T-helper 1 cell treated with Interleukin-12 subunit alpha and Interleukin-12 subunit beta and Interleukin-4 antibody, amounts not matched to agents 30 μg/mL and 1 μg/mL, for 36 hours (primary cell): ENCODE data around the gene GBF1.

Experiments
- H3K27ac Mint-ChIP-seq: one replicate; pipeline ENCODE4 v1.8.0; 2021; ENCODE audit warnings: mild to moderate bottlenecking, mixed read lengths
- H3K27me3 Mint-ChIP-seq: one replicate; pipeline ENCODE4 v1.8.0; 2021; ENCODE audit warnings: low read depth, mixed read lengths
- H3K36me3 Mint-ChIP-seq: one replicate; pipeline ENCODE4 v1.8.0; 2021; ENCODE audit warnings: low read depth, mixed read lengths
- H3K4me1 Mint-ChIP-seq: one replicate; pipeline ENCODE4 v1.8.0; 2021; ENCODE audit warnings: low read depth, mixed read lengths
- H3K4me3 Mint-ChIP-seq: one replicate; pipeline ENCODE4 v1.8.0; 2021; ENCODE audit warnings: mild to moderate bottlenecking, moderate library complexity, mixed read lengths
- H3K9me3 Mint-ChIP-seq: one replicate; pipeline ENCODE4 v1.8.0; 2021; ENCODE audit warnings: mixed read lengths

Gene GBF1

DNA sequence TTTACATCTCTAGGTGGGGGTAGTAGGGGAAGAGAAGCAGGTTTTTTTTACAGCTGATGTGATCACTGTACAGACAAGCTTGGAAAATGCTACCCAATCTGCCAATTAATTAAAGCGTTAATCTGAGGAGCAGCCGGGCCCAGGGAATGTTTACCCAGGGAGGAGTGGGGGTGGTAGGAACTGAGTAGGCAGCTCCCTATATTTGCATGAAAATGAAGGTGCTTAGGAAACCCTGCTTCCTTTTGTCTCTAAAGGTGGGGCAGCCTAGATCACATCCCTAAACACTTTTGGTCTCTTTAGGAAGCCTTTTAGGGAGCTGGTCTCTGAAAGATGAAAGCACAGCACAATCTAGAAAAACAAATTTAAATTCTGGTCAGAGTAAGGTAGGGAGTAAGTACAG lies 97.1 kb downstream of the GBF1 start:
- Mint-ChIP-seq H3K36me3 (peaks cover 11% of the 10 kb centered on the region), H3K27ac (no peak overlapping the region), H3K4me1 (peaks cover 7% of the 10 kb centered on the region)

DNA sequence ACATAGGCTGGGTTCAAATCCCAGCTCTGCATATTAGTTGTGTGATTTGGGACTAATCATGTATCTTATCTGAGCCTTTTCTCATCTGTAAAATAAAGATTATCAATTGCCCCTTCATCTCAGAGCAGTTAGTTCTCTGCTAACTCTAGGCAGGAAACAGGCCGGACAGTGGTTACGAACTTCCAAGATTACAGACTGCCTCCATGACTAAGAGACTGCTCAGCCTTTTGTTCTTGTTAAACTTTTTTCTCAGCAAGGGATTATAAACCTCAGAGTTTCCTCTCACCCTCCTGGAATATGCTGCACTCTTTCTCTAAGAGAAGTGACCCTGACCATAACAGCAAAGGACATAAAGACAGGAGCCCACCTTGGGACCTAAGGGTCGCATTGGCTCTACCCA lies 97.6 kb downstream of the GBF1 start:
- no peaks in the 10 kb centered on the region for H3K27me3 Mint-ChIP-seq

More for the DNA sequence above, 97.1 kb downstream of the GBF1 start:
- Mint-ChIP-seq H3K4me3 (no peak overlapping the region), H3K27me3 (no peaks in the 10 kb centered on the region), H3K9me3 (no peaks in the 10 kb centered on the region)

DNA sequence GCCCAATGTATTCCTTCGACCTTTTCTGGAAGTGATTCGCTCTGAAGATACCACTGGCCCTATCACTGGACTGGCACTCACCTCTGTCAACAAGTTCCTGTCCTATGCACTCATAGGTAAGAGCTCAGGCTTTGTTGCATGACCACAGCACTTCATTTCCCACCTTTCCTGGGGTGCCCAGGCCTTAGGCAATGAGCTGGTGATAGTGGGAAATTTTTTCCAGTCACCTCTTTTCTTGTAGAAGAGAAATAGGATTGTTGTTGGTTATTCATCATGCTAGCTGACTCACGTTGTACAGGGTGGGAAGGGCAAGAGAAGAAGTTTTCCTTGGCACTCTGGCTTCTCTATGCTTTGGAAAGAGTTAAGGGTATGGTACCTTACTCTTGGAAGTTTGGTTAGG lies 98.7 kb downstream of the GBF1 start:
- Mint-ChIP-seq H3K9me3 (no peaks in the 10 kb centered on the region), H3K27me3 (no peaks in the 10 kb centered on the region), H3K4me3 (no peak overlapping the region), H3K36me3 (peaks cover 16% of the 10 kb centered on the region), H3K27ac (no peak overlapping the region), H3K4me1 (peaks cover 7% of the 10 kb centered on the region)

More for the DNA sequence above, 97.6 kb downstream of the GBF1 start:
- Mint-ChIP-seq H3K9me3 (no peaks in the 10 kb centered on the region), H3K27ac (no peak overlapping the region), H3K36me3 (peaks cover 11% of the 10 kb centered on the region), H3K4me3 (no peak overlapping the region), H3K4me1 (peaks cover 7% of the 10 kb centered on the region)

DNA sequence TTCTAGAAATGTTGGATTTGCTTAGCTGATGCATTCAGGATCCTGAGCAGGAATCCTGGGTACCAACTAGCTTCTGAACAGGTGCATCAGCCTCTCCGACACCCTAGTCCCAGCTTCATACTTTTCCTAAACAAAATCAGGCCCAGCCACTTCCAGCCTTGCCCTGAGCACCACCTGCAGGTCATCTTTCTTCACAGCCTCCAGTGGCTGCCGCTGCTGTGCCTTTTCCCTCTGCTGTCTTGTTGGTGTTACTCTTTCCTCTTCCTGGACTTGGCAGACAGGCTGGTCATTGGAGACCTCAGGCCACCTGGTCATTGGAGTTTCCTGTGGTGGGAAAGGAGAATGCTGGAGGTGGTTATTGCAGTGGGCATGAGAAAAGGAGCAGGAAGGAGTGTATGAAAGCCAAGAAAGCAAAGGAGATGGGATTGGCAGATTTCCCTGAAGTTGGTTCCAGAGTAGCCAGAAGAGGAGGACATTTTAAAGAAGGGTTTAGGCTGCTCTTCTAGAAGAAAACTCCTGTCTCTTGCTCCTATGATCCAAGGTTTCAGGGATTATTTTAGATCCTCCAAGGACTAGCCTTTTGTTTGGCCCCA lies 102.0 kb downstream of the GBF1 start:
- Mint-ChIP-seq H3K36me3 (peaks cover 23% of the 10 kb centered on the region), H3K4me3 (no peak overlapping the region), H3K27ac (no peak overlapping the region), H3K27me3 (no peaks in the 10 kb centered on the region), H3K9me3 (no peaks in the 10 kb centered on the region), H3K4me1 (peaks cover 3% of the 10 kb centered on the region)

DNA sequence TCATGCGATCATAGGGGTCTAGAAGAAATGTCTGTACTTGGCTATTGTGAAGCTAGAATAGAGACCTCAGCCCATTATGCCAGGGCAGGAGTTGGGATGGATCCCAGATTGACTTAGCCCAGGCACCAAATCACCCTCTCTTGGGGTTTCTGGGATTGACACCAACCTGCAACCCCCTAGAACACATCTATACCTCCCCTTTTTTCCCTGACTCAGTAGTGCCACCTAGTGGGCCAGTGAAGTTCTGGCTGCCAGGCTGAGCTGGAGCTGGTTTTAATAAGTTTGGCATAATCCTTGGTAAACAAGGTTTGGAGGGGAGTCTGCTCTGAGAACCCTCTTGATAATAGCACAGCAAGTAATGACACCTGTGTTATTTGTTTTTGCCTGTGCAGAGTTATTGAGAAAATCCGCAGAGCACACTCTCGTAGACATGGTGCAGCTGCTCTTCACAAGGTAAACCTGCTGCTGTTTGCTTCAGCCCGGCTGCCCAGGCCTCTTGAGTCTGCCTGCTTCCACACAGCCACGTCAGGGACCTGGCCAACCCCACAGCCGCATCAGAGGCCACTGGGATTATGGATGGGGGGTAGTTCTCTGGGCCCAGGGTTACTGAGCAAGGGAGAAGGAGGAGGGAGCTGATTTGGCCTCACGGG lies 106.9 kb downstream of the GBF1 start:
- peaks cover 26% of the 10 kb centered on the region for H3K36me3 Mint-ChIP-seq
- peaks cover 3% of the 10 kb centered on the region for H3K4me1 Mint-ChIP-seq
- H3K4me3 Mint-ChIP-seq: no peak overlapping the region
- no peak overlapping the region for H3K27ac Mint-ChIP-seq
- no peaks in the 10 kb centered on the region for H3K27me3 Mint-ChIP-seq
- no peaks in the 10 kb centered on the region for H3K9me3 Mint-ChIP-seq

DNA sequence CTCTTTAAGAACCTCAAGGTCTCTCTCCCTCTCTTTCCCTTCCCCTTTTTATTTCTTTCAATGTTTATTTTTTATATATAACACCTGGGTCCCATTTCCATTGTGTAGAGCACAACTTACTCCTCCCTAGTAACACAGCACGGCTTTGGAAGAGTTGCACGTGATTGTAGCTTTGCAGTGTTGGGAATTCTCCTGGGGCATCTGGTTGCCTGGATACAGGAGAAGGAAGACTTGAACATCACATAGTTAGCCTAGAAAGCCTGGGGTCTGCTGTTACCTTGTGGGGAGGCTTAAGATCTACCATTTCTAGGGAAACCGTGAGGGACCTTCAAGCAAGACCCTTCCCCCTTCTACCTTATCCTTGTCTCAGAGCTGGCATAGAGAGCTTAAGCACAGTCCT lies 109.1 kb downstream of the GBF1 start:
- peaks cover 11% of the 10 kb centered on the region for H3K4me1 Mint-ChIP-seq
- H3K36me3 Mint-ChIP-seq: peaks cover 30% of the 10 kb centered on the region
- H3K27me3 Mint-ChIP-seq: no peaks in the 10 kb centered on the region
- H3K4me3 Mint-ChIP-seq: no peak overlapping the region
- no peaks in the 10 kb centered on the region for H3K9me3 Mint-ChIP-seq
- no peak overlapping the region for H3K27ac Mint-ChIP-seq

DNA sequence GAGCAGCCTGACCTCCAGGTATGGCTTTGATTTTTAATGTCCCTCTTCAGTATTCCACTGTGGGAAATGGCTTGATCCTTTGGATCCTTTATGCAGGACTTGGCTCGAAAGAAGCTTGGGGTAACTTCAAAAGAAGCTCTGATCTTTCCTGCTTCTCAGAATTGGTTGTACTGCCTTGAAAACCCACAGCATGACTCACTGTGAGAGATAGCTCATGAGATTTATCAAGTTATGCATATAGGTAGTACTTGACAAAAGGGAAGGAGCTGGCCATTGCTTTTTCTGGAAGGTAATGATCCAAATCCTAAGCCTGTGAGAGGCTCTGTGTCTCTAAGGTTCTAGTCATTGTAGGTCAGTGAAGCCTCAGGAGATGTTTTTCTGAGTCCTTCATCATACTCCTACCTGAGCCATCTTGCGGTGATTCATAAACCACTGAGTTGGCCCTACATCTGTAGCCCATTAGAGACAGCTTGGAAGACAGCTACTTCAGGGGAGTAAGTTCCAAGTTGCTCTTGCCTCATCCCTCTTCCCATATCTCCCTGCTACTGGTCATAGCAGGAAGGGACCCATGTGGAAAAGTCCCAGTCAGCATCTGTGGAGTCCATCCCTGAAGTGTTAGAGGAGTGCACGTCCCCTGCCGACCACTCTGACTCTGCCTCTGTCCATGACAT lies 113.5 kb downstream of the GBF1 start:
- Mint-ChIP-seq H3K27me3 (no peaks in the 10 kb centered on the region), H3K27ac (no peak overlapping the region), H3K9me3 (no peaks in the 10 kb centered on the region), H3K4me3 (no peak overlapping the region), H3K36me3 (peaks cover 45% of the 10 kb centered on the region), H3K4me1 (peaks cover 14% of the 10 kb centered on the region)

DNA sequence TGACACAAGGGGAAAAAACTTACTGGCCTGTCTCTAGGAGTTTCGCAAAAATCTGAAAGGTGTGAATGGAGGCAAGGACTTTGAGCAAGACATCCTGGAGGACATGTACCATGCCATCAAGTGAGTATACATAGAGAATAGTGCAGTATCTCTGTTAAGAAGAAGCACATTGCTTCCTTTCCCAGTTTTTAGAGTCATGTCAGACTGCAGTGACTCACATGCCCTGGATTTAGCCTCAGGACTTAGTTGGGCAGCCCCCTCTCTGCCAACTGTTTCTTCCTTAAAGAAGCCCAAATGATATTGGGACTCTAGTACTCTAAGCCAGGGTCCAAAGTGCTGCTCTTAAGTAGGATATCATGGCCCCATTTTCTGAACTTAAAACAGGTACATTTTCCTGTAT lies 122.1 kb downstream of the GBF1 start:
- Mint-ChIP-seq H3K36me3 (peaks cover 74% of the 10 kb centered on the region), H3K9me3 (no peaks in the 10 kb centered on the region), H3K4me1 (no peaks in the 10 kb centered on the region), H3K4me3 (no peak overlapping the region), H3K27me3 (no peaks in the 10 kb centered on the region), H3K27ac (no peak overlapping the region)

DNA sequence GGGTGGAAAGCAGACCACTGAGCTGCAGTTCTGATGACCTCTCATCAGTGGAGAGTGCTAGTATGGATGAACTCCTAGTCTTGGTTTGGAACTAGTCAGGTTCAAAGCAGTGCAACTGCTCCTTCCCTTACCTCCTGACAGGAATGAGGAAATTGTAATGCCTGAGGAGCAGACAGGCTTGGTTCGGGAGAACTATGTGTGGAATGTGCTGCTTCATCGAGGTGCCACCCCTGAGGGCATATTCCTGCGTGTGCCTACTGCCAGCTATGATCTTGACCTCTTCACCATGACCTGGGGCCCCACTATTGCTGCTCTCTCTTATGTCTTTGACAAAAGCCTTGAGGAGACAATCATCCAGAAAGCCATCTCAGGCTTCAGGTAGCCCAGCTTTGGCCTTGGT lies 122.7 kb downstream of the GBF1 start:
- no peak overlapping the region for H3K4me3 Mint-ChIP-seq
- H3K27ac Mint-ChIP-seq: no peak overlapping the region
- no peaks in the 10 kb centered on the region for H3K27me3 Mint-ChIP-seq
- peaks cover 74% of the 10 kb centered on the region for H3K36me3 Mint-ChIP-seq
- H3K9me3 Mint-ChIP-seq: no peaks in the 10 kb centered on the region
- no peaks in the 10 kb centered on the region for H3K4me1 Mint-ChIP-seq

DNA sequence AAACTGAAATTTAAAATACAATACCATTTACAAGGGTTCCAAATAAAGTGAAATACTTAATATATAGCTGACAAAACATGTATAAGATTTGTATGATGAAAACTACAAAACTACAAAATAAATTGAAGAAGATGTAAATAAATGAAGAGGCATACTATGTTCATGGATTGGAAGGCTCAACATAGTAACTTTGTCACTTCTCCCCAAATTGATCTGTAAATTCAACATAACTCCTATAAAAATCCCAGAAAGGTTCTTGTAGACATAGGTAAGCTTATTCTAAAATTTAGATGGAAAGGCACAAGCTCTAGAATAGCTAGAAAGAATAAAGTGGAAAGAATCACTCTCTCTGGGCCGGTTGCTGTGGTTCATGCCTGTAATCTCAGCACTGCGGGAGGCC lies 126.0 kb downstream of the GBF1 start:
- Mint-ChIP-seq H3K27ac (no peak overlapping the region), H3K27me3 (no peaks in the 10 kb centered on the region), H3K9me3 (no peaks in the 10 kb centered on the region), H3K4me1 (no peaks in the 10 kb centered on the region), H3K36me3 (peaks cover 70% of the 10 kb centered on the region), H3K4me3 (no peak overlapping the region)

DNA sequence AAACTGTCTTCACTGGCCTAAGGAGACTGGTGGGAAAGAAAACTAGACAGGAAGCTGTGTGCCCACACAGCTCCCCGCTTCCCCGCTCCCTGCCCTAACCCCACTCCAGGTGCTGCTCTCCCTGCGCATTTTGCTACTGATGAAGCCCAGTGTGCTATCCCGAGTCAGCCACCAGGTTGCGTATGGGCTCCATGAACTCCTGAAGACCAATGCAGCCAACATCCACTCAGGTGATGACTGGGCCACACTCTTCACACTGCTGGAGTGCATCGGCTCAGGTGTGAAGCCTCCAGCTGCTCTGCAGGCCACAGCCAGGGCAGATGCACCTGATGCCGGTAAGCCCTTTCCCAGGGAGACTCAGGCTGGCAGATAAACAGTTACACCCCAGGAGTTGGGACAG lies 129.9 kb downstream of the GBF1 start:
- H3K4me1 Mint-ChIP-seq: no peaks in the 10 kb centered on the region
- H3K9me3 Mint-ChIP-seq: no peaks in the 10 kb centered on the region
- H3K27me3 Mint-ChIP-seq: no peaks in the 10 kb centered on the region
- peaks cover 52% of the 10 kb centered on the region for H3K36me3 Mint-ChIP-seq
- no peak overlapping the region for H3K4me3 Mint-ChIP-seq
- H3K27ac Mint-ChIP-seq: no peak overlapping the region

DNA sequence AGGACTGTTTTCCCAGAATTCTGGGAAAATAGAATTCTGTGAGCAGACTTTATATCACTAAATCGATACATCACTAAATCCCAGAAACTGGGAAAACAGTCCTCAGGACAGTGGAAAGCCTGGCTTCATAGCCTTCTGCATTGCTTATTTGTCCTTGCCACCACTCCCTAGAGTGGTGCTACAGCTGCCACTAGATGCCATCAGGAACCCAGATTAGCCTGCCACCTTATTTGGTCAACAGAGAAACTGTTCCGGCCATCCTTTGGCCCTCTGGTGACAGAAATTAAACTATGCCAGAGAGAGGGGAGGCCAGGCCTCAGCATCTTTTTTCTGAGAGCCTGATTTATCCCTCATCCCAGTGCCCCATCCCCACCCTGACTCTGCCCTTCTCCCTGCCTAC lies 130.5 kb downstream of the GBF1 start:
- Mint-ChIP-seq H3K36me3 (peaks cover 47% of the 10 kb centered on the region), H3K27ac (no peak overlapping the region), H3K4me3 (no peak overlapping the region), H3K9me3 (no peaks in the 10 kb centered on the region), H3K27me3 (no peaks in the 10 kb centered on the region), H3K4me1 (no peaks in the 10 kb centered on the region)

DNA sequence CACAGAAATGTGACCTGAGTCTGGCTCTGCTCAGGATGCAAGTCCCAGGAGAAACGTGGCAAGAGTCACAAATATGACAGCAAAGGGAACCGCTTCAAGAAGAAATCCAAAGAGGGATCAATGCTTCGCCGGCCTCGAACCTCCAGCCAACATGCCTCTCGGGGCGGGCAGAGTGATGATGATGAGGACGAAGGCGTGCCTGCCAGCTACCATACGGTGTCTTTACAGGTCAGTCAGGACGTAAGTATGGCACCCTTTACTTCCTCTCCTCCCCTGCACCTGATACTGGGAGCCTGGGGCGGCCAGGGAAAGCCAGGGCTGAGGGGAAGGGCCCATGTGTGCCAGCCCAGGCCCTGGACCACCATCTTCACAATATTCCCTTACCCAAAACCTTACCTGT lies 131.6 kb downstream of the GBF1 start:
- Mint-ChIP-seq H3K36me3 (peaks cover 42% of the 10 kb centered on the region), H3K27me3 (no peaks in the 10 kb centered on the region), H3K27ac (no peak overlapping the region), H3K9me3 (no peaks in the 10 kb centered on the region), H3K4me3 (no peak overlapping the region), H3K4me1 (no peaks in the 10 kb centered on the region)

DNA sequence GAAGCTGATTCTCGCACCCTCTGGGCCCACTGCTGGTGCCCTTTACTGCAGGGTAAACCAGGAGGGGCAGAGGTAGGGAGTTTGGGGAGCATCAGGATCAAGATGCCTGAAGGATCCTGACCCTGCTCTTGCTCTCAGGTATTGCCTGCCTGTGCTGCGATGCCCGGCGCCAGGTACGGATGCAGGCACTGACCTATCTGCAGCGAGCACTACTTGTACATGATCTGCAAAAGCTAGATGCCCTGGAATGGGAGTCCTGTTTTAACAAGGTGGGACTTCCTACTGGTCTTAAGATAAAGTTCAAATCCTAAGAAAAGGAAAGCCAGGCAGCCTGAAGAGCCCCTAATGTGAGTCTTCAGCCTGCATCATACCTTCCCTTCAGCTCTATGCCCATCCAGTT lies 134.1 kb downstream of the GBF1 start:
- Mint-ChIP-seq H3K27ac (no peak overlapping the region), H3K4me3 (no peak overlapping the region), H3K27me3 (no peaks in the 10 kb centered on the region), H3K4me1 (peaks cover 6% of the 10 kb centered on the region), H3K36me3 (peaks cover 31% of the 10 kb centered on the region), H3K9me3 (no peaks in the 10 kb centered on the region)

DNA sequence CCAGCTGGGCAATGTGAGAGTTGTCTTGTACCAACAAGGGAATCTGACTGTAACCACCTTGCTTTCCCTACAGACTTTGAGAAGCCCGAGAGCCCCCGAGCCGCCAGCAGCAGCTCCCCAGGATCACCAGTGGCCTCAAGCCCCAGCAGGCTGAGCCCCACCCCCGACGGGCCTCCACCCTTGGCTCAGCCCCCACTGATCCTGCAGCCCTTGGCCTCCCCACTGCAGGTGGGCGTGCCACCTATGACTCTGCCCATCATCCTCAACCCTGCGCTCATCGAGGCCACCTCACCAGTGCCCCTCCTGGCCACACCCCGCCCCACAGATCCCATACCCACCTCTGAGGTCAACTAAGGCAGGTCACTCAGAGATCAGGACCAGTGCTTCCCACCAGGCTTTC lies 136.7 kb downstream of the GBF1 start:
- no peaks in the 10 kb centered on the region for H3K9me3 Mint-ChIP-seq
- H3K4me1 Mint-ChIP-seq: peaks cover 12% of the 10 kb centered on the region
- no peak overlapping the region for H3K27ac Mint-ChIP-seq
- H3K36me3 Mint-ChIP-seq: peaks cover 21% of the 10 kb centered on the region
- no peaks in the 10 kb centered on the region for H3K27me3 Mint-ChIP-seq
- no peak overlapping the region for H3K4me3 Mint-ChIP-seq
